Brain pericyte (primary cell): ENCODE measurements around the gene INTS14.
"Not testable (repeated sequence)": the region's sequence is repeated elsewhere in the genome, so short reads cannot be mapped to it uniquely, and the experiment has no call there.

Source experiments
- DNase-seq: peaks from one replicate; pipeline ENCODE4 v3.0.0-alpha.2; 2012; ENCODE audit warnings: low read depth, low spot score

INTS14 gene

DNA sequence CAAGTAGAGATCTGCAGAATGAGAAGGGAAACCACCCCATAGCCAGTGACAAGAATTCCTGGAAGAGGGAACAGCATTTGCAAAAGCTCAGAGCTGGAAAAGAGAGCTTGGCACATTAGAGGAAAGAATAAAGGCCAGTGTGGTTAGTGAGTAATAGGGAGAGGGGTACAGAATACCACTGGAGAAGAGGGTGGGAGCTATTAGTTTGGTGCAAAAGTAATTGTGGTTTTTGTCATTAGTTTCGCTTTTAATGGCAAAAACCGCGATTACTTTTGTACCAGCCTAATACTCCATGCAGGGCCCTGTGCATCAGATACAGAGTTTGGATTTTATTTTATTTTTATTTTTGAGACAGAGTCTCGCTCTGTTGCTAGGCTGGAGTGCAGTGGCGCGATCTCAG, 20.6 kb upstream of the INTS14 start:
- DNase-seq, result no peak

DNA sequence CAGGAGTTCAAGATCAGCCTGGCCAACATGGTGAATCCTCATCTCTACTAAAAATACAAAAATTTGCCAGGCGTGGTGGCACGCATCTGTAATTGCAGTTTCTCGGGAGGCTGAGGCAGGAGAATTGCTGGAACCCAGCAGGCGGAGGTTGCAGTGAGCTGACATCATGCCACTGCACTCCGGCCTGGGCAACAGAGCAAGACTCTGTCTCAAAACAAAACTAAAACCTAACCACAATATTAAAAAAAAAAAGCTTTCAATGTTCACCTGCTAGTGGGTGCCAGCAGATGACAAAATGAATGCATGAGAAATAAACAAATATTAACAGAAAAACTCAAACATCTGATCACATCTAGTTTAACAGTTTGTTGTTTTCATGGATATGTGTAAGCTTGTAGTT, 19.8 kb upstream of the INTS14 start:
- no peak for DNase-seq

DNA sequence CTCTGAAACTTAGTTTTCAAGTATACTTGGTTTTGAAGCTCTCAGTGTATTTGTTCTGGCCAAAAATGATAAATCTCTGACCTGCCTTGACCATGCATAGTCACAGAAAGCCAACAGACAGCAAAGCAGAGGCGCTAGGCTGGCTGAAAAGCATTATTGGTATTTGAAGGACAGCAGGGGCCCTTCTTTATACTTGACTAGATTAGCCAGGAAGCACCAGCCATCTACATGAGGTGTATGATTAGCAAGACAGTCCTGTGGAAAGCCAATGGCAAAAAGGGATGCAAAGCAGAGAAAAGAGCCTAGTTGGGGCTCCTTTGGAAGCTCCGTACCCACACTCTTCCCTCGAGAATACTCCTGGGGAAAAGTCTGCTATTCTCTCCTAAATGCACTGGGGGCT, 18.6 kb upstream of the INTS14 start:
- no peak for DNase-seq

DNA sequence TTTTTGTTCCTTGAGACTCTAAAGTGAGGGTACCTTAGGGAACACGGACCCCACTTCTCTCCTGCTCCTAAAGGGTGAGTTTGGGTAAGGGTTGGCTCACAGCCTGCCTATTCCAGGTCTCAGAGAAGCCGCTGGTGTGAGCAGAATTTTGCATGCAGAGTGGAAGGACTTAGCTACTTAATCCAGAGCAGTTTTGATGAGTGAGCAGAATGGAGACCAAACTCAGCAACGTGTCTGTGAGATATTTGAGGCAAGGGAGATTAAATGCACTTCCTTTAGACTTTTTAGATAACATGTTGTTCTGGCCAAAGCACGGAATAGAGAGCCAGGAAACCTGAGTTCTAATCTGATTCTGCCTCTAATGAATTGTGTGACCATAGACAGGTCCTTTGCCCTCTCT, 15.9 kb upstream of the INTS14 start:
- no peak for DNase-seq

DNA sequence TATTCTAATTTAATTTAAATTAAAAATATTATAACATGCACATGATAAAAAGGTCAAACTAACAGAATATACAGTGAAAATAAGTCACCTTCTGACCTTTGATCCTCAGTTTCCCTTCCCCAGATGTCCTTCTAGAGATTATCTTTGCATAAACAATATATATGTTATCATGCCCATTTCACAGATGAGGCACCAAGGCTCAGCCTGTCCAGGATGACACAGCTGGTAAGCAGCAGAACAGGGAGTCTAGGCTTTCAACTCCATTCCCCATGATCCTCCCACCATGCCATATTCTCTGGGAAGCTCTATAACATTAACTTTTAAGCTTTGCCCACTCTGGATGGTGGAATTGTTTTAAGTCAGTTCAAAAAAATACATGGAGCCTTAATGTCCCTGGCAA, 12.2 kb upstream of the INTS14 start:
- no peak for DNase-seq

DNA sequence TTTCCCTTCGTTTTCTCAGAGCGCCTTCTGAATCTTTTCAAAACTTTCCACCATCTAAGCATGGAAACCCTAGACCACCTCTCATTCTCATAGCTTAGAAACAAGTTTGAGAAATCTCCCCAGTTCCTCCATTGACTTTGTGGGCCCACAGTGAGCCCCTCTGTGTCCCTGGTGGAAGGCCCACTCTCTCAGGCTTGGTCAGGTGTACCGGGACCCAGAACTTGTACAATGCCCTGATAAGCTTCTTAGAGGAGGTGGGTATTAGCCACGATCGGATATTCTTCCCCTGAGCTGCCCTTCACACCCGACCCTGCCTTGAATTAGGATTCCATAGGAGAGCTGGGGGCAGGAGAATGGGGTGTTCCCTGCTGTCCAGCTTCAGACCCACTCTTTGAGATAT, 10.7 kb upstream of the INTS14 start, which contains the start of gene SLC24A1:
Gene SLC24A1 (plus strand): TSS at position 301 of the 400 bp plus-strand sequence. CDS start 2,143 bp downstream, outside the sequence.
- no peak for DNase-seq

DNA sequence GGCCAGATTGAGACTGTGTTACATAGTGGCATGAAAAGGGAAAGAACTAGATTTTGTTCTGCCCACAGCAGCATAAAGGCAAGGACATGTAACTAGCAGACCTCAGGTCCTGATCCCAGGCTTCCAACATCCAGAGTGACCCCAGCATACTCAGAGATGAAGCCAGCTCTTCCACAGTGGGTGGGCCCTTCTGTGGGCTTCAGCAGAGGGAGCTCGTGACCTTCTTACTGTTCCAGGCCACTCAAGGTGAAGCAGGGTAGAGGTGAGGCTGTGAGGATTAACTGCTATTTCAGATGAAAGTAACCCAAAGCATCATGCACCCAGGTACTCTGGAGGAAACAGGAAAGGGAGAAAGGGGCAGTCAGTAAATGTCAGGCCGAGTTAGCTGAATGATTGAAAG, 9.9 kb upstream of the INTS14 start:
- DNase-seq, result no peak

DNA sequence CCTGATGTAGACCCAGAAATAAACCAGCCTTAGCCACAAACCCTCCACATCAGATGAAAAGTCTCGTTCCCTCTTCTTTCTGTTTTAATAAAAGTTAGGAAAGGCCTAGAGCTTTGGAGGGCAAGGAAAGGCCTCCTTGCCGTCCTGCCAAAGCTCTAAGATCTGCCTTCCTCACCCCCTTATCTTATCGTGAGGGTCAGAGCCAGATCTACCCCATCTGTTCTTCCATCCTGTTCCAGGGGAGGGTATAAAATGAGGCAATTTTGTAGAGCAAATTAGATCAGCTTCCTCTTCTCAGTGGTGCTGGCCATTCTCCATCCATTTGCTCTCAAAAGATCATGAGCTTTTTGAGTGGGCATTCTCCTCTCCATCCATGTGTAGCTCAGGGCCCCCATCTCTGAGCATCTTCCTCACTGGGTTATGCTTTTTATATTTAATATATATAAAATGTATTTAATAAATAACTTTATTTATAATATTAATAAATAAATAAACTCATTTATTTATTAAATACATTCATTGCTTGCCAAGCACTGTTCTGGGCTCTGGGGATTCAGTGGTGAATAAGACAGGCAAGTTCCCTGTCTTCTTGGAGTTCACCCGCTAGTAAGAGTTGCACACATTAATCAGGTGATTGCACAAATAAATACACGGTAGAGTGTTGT, 8.8 kb upstream of the INTS14 start:
- no peak for DNase-seq

DNA sequence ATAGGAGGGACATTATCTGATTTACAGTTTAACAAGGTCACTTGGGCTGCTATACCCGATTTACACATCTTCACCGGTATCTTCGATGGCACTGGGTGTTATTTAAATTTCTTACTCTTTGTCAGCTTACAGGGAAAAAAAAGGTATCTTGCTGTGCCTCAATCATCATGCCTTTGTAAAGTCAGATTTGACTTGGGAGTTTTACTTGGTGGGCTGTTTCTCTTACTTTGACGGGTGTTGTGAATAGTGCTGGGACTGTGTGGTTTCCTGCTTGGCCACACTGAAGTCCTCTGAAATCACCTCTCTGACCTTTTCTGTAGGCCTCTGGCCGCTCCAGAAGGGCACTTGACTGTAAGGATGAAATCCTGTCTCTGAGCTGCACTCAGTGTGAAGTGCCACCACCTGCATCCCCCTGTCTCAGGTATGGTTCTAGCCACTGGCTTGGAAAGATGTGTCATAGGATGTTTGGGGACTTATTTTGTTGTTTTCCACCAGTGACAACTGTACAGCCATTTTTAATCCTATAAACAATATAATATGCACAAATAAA, 7.7 kb upstream of the INTS14 start:
- no peak for DNase-seq

DNA sequence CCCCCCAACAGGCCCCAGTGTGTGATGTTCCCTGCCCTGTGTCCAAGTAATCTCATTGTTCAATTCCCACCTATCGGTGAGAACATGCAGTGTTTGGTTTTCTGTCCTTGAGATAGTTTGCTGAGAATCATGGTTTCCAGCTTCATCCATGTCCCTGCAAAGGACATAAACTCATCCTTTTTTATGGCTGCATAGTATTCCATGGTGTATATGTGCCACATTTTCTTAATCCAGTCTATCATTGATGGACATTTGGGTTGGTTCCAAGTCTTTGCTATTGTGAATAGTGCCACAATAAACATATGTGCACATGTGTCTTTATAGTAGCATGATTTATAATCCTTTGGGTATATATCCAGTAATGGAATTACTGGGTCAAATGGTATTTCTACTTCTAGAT, 5.0 kb upstream of the INTS14 start:
- not testable (repeated sequence) for DNase-seq

DNA sequence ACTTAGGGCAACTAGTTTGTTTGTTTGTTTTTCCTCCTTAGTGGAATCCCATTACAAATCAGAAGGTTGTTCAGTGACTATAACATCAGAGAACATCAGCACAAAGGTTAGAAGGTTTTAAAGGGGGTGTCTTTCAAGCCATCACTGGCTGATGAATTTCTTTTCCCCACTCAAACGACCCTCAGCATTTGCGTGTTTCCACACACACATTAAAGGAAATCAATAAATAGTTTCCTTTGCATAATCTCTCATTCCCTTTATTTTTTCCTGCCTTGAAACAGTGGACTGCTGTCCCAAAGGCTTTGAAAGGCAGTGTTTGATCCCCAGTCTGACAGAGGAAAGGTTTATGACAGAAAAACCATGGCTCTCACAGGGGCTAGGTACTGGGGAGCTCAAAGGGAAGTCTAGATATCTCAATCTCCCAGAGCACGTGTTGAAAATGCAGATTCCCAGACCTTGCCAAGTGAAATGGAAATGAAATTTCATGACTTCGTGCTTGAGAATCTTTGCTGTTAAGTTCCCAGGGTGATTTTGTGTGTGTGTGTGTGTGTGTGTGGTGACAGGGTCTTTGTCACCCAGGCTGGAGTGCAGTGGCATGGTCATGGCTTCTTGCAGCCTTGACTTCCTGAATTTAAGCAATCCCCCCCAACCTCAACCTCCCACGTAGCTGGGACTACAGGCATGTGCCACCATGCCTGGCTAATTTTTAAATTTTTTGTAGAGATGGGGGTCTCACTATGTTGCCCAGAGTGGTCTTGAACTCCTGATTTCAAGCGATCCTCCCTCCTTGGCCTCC, 2.2 kb upstream of the INTS14 start:
- no peak for DNase-seq

DNA sequence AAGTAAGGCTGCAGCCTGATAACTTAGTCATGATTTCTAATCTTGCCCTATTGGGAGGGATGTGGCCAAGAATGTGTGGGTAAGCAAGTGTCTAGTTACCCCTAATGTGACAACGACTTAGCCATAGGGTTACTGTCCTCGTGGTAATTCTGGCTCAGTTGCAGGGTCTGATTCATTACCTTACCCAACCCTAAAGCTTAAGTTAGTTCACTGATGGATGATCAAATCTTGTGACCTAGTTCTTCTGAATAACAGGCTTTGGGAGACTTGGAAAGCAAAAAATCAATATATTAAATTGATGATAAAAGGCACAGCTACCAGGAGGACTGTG, 1.6 kb upstream of the INTS14 start:
- no peak for DNase-seq

DNA sequence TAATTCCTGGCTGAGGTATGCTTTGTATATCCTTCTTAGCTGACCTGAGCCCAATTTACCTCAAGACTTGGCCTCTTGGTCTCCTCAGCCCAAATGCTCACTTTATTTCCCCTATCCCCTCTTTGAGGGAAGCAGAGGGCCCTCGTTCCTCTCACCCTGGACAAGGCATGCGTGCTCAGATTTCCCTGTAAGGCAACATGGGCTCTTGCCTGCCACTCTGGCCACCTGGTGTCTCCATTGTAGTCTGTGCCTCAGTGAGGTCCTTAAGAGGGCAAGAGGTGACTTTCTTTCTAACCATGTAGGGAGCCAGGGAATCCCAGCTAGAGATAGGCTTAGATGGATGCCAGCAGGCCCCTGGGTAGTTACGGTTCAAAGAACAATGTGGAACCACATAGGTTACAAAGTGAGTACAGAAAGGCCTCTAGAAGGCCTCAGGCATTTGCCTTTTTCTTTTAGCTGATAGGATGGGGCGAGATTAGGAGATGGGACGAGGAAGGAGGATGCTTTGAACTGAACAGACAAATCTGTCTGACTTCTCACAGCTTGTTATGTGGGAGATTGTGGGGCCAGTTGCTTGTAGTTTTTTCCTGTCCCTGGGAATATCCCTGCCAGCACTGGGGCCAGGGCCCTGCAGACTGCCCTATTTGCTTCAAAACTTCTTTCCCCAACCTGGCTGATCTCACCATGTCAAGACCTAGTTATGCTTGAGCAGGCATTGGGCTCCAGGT, 1.1 kb upstream of the INTS14 start:
- DNase-seq, result no peak

DNA sequence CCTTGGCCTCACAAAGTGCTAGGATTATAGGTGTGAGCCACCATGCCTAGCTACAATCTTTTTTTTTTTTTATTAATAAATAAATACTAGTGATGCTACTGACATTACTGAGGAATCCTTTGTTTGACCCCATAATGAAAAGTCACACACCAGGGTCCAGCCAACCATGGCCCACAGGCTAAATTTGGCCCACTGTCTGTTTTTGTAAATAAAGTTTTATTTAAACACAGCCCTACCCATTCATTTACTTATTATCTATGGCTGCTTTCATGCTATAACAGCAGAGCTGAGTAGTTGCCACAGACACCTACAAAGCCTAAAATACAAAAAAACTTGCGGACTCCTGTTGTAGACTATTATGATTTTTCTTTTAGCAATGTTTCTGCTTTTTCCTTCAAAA, 7.4 kb downstream of the INTS14 start:
- DNase-seq, result no peak

DNA sequence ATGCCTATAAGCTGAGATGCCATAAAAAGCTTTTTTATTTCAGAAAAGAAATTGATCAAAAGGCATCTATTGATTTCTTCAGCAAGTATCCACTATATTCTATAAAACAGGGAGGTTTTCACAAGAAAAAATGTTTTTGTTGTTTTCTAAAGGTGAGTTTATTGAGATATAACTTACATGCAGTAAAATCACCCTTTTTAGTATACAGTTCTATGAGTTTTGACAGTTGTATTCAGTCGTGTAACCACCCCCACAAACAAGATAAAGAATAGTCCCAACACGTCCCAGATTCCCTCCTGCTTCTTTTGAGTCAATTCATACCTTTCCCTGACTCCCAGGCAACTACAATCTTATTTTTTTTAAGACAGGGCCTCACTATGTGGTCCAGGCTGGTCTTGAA, 7.8 kb downstream of the INTS14 start:
- DNase-seq, result no peak

DNA sequence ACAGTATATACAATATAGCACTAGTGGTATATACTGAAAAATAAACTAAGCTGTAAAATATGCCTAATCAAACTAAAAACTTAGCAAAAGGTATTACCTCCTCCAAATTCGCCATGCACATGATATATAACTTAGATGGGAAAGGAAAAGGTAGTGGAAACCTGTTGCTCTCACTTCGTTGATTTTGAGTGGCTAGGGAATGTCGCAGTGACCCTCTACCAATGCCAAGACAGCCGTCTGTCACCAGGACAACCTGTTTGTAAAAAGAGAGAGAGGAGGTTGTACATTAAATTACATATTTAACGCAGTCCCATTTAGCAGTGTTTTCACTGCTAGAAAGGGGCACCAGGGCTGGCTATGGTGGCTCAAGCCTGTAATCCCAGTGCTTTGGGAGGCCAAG, 11.3 kb downstream of the INTS14 start:
- DNase-seq, result no peak

DNA sequence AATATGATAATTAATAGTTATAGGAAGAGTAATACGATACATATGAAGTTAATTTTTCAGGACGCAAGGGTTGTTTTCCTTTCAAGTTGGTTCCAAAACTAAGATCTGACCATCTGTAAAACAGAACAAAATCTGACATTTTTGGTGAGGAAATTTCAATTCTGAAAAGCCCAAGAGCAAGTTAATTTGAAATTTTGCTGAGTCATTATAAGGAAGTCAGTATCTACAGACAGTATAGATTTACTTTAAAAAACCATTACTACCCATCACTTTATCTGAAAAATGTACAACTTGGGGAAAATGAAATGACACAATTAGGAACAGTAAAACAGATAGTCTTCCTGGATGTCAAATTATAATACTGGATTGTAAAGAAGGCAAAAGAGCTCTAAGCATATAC, 12.5 kb downstream of the INTS14 start:
- no peak for DNase-seq

DNA sequence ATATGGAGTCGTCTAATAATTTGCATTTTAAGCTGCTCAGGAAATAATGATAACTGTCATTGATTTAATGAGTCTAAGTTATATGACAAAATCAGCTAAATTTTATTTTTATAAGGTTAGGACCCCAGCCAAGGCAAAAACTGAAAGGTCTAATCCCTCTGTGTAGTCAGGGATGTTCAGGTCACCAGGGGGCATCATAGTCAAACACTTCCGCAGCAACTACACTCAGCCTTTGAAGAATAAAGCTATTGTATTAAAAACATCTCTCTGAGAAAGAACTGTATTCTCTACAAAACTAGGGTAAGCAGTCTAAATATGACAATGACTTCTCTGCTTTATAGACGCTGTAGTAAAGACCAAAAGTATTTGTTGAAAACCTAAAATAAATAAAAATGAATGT, 15.0 kb downstream of the INTS14 start:
- no peak for DNase-seq

DNA sequence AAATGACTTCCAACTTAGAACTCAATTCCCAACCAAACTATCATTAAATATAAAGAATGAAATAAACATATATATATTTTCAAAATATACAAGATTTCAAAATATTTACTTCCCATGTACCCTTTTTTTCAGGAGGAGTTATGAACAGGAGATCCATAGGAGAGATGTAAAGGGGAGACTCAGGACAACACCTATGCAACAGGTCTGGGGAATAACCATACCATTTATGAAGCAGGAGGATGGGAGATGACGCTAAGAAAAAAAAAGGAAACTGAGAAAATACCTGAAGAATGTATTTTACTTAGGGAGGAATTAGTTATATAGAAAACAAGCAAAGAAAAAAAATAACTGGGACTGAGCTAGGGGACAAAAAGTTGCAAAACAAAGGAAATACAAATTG, 23.8 kb downstream of the INTS14 start:
- DNase-seq, result no peak

DNA sequence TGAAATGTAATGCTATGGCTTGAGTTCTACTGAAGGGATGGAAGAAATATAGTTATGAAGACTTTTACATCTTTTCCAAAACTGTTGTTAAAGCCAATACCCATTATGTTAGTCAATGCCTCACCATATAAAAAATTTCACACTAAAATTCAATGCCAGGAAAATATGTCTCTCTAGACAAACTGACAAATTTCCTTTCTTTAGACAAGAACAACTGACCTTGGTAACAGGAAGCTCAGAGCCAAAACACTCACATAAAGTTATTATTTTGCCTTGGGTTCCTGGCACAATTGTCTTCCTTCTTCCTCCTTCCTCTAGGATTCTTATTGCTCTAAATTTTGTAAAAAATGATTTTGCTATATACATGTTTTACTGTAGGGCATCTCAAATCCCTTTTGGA, 26.7 kb downstream of the INTS14 start:
- DNase-seq, result no peak

DNA sequence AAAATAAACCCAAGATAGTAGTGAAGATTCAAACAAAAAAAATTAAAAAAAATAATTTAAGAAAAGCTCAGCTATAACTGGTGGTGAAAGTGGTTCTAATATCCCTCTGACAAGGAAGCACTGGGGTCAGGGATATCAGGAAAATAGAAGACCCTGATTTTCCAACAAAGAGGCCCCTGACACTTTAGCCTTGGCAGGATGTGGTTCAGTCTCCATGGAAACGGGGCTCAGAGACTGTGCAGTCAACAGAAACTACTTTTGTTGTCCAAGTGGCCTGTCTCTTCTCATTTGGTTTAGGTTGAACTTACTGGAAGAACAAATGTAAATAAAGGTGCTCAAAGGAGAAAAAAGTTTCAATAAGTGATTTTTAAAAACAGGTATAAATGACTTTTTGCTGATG, 27.2 kb downstream of the INTS14 start:
- DNase-seq, result no peak

DNA sequence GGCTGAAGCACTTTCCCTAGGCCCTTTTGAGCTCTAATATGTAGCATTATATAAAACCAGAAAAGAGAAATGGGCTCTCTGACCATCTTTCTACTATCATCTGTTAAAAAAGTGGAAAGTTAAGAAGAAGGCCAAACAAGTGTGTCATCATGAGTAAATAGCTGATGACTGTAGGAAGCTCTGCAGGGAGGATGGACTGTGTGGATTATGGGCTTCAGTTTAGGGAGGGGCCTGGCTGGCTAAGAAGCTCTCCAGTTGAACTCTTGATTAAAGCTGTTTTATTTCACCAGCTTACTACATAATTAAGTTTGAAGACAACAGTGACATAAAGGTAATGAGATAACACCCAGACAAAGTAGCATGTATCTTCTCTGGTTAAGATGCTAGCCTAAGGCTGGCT, 30.6 kb downstream of the INTS14 start:
- peak; percentile 36 for DNase-seq

DNA sequence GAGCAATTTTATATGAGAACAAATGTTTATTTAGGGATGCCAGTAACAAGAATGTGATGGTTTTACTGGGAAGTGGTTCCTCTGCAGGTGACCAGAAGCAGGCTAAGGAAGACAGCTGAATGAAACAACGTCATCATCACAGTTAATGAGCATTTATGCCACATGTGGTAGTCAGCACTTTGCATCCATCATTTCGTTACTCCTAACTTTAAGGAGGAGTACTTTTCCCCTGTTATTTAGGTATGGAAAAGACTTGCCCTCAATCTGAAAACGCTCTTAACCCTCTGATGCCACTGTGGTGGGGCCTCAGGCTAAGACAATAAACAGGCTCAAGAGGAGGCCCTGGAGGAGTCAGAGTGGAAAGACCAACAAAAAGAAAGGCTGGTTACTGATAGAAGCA, 31.2 kb downstream of the INTS14 start:
- no peak for DNase-seq
